Iris pigment epithelial cell (primary cell): Measurements from ENCODE around the gene MAGEB3.
A peak's percentile ranks its signal among the peaks of the same experiment; 100 is the strongest.
"Not testable (repeated sequence)": the region's sequence is repeated elsewhere in the genome, so short reads cannot be mapped to it uniquely, and the experiment has no call there.

ENCODE experiments used
- DNase-seq: peaks from one replicate; pipeline ENCODE4 v3.0.0-alpha.2; 2011; ENCODE audit warnings: low read depth

MAGEB3 gene

DNA sequence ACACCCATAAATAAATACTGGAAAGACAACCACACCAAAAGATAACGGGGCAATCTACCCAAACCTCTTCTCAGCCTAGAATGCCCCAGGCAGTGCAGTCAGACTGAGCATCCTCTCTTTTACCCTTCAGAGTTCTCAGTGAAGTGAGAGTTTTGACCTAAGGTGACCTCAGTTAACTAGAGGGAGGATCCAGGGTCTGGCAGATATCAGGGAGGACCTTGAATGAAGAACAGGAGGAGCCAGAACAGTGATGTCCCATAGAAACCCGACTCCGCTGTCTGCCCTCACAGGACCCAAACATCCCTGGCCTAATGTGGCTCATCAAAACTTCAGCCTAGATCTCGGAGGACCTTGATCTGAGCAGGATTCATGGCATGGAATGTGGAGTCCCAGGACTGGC lies at the start of gene MAGEB3:
MAGEB3 (plus strand) TSS at position 263 of the 400 bp plus-strand sequence. CDS start 5,268 bp downstream, outside the sequence.
- no peak for DNase-seq

GRCh38 chrX:30181353-30181752 lies 49.1 kb upstream of the MAGEB3 start:
- DNase-seq = no peak

DNA sequence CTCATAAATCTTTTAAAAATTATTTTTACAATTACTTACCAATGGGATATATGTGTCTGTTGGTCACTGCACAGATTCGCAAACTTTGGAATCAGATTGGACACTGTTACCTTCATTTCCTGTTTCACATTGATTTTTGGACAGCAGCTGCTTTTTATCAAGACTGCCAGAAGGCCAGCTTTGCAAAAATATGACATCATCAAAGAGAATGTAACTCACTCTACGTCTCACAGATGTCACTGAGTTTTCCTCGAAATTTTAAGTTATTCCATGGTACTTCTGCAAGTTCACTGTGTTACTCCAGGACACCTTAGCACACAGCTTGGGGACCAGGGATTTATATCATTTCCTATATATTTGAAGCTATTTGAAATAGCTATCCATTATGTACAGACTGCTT lies 46.9 kb upstream of the MAGEB3 start:
- DNase-seq = peak; percentile 1

- no peak for DNase-seq
Observed at GRCh38 chrX:30190426-30190825, 40.0 kb upstream of the MAGEB3 start.

DNA sequence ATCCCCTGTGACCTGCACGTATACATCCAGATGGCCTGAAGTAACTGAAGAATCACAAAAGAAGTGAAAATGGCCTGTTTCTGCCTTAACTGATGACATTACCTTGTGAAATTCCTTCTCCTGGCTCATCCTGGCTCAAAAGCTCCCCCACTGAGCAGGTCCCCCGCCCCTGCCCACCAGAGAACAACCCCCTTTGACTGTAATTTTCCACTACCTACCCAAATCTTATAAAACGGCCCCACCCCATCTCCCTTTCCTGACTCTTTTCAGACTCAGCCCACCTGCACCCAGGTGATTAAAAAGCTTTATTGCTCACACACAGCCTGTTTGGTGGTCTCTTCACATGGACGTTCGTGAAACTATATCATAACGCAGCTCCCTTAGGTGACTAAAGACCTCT lies 36.5 kb upstream of the MAGEB3 start:
- DNase-seq = not testable (repeated sequence)

DNA sequence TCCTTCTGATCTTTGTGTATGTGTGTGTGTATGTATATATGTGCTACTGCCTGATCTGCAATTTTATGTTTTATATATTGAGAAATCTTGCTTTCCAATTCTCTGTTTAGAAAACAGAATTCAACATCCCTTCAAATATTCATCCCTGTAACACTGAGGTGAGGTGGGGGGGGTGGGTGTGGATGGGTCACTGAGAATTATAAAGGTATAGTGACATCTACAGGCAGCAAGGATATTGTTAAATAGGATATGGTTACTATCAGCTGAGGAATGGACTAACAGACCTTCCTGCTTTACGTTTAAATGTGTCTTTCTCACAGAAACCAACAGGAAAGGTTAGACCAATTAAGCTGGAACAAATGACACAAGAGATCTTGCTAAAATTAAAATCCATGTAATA lies 34.1 kb upstream of the MAGEB3 start:
- DNase-seq = peak; percentile 10

DNA sequence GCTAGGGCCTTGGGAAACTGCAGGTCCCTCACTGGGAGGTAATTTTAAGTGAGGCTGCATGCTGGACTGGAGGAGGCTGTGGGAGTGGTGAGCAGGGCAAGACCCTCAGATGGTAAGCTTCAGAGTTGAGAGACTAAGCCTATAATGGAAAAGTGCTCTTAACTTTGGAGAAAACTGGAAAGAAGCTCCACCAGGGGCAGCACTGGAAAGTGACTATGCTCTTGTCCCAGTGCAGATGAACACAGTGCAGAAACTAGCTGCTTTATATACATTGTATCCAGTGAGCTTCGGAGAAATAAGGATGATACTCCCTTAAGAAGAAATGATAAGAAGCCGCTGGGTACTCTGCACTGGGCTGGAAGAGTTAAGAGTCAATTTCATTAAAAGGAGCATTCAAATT lies 18.3 kb upstream of the MAGEB3 start:
- DNase-seq = no peak

DNA sequence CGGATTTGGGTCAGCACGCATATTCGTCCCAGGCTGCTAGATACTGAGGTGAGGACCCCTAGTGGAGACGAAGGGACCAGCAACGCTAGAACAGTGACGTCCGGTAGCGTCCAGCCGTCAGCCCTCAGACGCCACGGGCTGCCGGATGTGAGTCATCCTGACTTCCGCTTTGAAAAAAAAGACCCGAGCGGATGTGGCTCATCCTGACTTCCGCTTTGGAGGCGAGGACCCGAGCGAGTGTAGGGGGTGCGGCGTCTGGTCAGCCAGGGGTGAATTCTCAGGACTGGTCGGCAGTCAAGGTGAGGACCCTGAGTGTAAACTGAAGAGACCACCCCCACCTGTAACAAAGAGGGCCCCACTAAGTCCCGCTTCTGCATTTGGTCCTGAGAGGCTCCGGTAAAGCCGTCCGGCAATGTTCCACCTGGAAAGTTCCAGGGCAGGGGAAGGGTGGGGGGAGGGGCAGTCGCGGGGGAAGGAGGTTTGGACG lies 15.1 kb upstream of the MAGEB3 start, which contains the start of gene MAGEB2:
MAGEB2 (plus strand) TSS at position 207 of the 487 bp plus-strand sequence. CDS start 3,018 bp downstream, outside the sequence.
- no peak for DNase-seq

- no peak for DNase-seq
Observed at GRCh38 chrX:30217465-30217864, 13.0 kb upstream of the MAGEB3 start.

DNA sequence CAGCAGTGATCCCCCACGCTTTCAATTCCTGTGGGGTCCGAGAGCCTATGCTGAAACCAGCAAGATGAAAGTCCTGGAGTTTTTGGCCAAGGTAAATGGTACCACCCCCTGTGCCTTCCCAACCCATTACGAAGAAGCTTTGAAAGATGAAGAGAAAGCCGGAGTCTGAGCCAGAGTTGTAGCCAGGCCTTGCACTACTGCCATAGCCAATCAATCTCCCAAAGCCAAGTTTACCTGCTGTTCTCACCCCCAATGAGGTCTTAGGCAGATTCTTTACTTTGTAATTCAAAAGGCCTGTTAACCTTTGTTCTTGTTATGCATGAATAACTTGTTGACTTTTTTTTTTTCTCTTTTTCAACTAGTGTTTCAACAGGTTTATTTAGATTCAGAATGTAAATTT lies 11.1 kb upstream of the MAGEB3 start:
- no peak for DNase-seq

DNA sequence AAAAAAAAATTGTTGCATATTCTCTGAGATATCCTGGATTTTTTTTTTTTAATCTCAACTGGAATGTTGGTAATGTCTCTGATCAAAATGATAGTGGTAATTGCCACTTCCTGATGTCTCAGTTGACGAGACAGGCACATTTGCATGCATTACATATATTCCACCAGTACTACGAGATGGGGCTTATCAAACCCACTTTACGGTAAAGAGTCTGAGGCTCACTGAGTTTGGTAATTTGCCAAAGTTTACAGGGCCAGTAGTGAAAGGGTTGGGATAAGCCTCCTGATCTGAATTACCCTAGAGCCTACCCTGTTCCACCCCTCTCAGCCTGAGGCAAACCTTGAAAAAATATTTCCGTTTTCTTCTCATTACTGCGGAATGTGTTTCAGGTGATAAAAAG lies 9.8 kb upstream of the MAGEB3 start:
- DNase-seq = no peak

DNA sequence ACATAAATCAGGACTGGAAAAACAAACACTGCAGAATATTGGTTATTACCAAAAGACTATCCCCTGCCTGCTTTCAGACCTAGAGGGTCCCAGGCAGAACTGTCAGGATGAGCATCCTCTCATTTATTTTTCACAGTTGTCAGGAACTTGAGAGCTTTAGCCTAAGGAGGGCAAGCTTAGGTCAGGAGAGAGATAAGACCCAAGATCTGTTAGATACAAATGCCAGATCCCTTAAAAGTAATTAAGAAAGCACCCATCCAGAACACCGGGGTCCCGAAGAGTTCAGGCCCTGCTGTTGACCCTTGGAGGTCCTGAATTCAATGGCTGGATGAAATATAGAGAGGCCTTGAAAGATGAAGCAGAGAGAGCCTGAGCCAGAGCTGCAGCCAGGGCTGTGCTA lies 5.9 kb upstream of the MAGEB3 start:
- DNase-seq = no peak

DNA sequence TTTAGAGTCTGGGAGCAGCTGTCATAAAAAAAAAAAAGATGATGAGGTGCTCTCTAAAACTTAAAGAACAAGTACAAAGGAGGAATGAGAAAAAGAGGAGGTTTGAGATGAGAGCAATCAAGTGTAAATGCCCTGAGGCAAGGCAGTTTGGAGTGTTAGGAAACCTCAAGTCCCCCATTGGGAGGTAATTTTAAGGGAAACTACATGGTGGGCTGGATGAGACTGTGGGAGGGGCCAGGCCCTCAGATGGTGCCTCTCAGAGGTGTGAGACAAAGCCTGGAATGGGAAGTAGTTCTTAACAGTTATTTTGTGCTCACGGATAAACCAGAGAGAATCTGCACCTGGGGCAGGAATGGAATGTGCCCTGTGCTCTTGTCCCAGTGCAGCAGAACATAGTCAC lies 1.9 kb upstream of the MAGEB3 start:
- no peak for DNase-seq

- DNase-seq = no peak
Observed at GRCh38 chrX:30241724-30242415, 11.4 kb downstream of the MAGEB3 start, which contains the start of gene MAGEB4. MAGEB4 (plus strand) TSS chrX:30242000; CDS start chrX:30242136, 136 bp downstream.

DNA sequence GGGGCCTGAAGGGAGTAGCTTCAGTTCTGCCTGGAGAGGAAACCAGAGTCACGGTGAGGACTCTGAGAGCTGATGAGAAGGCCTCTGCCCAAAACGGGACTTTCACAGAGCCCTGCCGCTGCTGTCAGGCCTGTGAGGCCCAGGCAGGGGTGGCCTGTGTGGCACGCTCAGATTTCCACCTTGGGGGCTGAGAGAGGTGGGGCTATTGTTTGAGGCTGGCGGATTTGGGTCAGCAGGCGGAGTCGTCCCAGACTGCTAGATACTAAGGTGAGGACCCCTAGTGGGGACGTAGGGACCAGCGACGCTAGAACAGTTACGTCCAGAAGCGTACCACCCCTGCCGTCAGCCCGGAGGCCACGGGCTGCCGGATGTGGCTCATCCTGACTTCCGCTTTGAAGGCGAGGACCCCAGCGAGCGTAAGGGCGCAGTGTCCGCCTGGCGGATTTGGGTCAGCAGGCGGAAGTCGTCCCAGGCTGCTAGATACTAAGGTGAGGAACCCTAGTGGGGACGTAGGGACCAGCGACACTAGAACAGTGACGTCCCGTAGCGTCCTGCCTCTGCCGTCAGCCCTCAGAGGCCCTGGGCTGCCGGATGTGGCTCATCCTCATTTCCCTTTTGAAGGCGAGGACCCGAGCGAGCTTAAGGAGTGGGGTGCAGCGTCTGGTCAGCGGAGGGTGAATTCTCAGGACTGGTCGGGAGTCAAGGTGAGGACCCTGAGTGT lies 16.5 kb downstream of the MAGEB3 start, which contains the start of gene MAGEB1:
MAGEB1 (plus strand) TSS at position 378 of the 721 bp plus-strand sequence. CDS start 3,348 bp downstream, outside the sequence.
- no peak for DNase-seq

GRCh38 chrX:30248854-30249253 lies 18.4 kb downstream of the MAGEB3 start:
- no peak for DNase-seq

DNA sequence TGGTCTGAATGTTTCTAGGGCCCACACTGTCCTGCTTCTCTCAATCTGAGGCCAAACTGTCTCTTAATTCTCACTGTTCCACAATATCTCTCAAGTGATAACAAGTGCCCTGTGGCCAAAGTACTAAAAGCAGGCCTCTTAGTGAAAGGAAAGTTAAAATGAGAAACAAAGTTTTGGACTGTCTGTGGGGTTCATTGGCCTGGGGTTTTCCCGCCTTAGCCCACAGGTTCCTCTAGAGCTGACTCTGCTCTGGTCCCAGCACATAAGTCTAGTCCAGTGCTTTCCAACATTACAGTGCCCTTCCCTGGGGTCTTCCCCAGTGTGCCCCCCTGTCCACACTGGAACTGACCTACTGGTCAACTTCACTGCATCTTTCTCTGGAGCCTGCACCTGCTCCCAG lies 22.8 kb downstream of the MAGEB3 start:
- DNase-seq = no peak

- no peak for DNase-seq
Observed at GRCh38 chrX:30259927-30260326, 29.5 kb downstream of the MAGEB3 start.

- no peak for DNase-seq
Observed at GRCh38 chrX:30261012-30261411, 30.6 kb downstream of the MAGEB3 start.

- DNase-seq = no peak
Observed at GRCh38 chrX:30262763-30263162, 32.3 kb downstream of the MAGEB3 start.

DNA sequence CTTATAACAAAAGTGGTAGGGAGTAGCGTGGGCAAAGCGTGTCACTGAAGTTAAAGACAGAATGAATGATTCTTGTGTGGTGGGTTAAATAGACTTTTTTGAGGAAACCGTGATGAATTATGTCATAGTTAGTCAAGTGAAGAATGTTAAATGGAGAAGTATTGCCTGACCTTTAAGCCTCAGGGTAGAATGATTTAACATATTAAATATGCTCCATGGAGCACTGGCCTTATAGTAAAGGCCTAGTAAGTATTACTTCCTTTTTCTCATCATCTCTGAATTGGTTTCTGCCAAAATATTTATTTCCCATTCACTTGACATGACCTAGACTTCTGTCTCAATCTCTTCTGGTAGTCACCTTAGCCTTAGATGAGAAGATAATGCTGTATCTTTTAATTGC lies 40.2 kb downstream of the MAGEB3 start:
- DNase-seq = no peak

- peak; percentile 20 for DNase-seq
Observed at GRCh38 chrX:30275498-30275897, 45.0 kb downstream of the MAGEB3 start.

DNA sequence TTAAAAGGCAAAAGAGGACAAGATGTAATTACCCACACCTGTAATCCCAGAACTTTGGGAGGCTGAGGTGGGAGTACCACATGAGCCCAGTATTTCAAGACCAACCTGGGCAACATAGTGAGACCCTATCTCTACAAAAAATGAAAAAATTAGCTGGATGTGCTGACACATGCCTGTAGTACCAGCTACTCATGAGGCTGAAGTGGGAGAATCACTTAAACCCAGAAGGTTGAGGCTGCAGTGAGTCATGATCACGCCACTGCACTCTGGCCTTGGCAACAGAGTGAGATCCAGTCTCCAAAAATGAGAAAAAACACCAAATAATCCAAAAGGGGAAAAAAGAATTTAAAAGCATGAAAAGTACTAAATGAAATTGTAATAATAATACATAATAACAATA lies 47.9 kb downstream of the MAGEB3 start:
- peak; percentile 55 for DNase-seq
